ENCODE measurements around the gene CTIF. TPM values are rescaled to one million over a fixed set of nuclear protein-coding genes. Genes with fewer than 3 reads are reported as not detected.
A peak's percentile ranks its signal among the peaks of the same experiment; 100 is the strongest.

The CTIF gene
- polyA plus RNA-seq, 1 experiment = 40.2 TPM

DNA sequence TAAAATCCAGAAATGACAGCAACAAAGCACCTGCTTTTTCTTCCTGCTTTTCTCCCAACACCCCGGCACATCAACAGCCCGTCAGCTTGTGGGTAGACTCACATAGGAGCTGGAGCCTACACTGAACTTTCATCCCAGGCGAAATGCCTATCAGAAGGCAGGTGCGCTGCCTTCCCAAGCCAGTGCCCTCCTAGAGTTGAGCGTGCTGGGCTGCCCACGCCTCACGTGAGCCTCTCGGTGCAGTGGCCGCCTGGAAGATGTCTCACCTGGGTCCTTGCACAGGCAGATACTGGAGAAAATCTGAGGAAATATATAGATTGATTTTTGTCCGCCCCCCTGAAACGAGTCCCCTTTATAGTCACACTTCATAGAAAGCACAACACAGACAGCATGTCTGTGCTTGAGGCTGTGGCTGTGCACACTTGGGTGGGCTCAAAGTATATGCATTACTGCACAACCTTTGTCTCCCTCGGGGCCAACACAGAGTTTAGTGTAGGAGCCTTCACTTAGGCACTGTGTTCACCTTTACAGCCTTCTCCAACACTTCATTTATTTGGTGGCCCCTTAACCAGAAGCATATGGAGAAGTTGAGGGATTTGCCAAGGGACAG is 299.4 kb downstream of the CTIF start:
- DNase-seq (ENCODE audit: low read depth, low spot score) = no peak
- H3K27ac ChIP-seq (ENCODE audit: low read depth, low read length) = no peak overlapping the region
- POLR2A ChIA-PET = no interaction called here

GRCh38 chr18:48838921-48839818 is 300.3 kb downstream of the CTIF start:
- TF ChIP-seq, protein P1, sequence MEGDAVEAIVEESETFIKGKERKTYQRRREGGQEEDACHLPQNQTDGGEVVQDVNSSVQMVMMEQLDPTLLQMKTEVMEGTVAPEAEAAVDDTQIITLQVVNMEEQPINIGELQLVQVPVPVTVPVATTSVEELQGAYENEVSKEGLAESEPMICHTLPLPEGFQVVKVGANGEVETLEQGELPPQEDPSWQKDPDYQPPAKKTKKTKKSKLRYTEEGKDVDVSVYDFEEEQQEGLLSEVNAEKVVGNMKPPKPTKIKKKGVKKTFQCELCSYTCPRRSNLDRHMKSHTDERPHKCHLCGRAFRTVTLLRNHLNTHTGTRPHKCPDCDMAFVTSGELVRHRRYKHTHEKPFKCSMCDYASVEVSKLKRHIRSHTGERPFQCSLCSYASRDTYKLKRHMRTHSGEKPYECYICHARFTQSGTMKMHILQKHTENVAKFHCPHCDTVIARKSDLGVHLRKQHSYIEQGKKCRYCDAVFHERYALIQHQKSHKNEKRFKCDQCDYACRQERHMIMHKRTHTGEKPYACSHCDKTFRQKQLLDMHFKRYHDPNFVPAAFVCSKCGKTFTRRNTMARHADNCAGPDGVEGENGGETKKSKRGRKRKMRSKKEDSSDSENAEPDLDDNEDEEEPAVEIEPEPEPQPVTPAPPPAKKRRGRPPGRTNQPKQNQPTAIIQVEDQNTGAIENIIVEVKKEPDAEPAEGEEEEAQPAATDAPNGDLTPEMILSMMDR (IDR thresholded peaks at IDR 0.05; ENCODE audit: low read depth, low read length) = no peak
- ChIA-PET CTCF (no interaction called here), POLR2A (no interaction called here)
- Histone ChIP-seq H3K27me3 (ENCODE audit: control insufficient read depth, insufficient read depth, low read length) (no peaks in the 10 kb centered on the region), H3K9me3 (ENCODE audit: control insufficient read depth, insufficient read depth, low read length) (no peaks in the 10 kb centered on the region; the same call in 1 of the 2 replicates), H3K27ac (ENCODE audit: low read depth, low read length) (peak overlapping the region; percentile 65), H3K4me3 (ENCODE audit: low read depth, low read length) (no peak overlapping the region)
- no peak for DNase-seq (ENCODE audit: low read depth, low spot score)

More for the DNA sequence above, 299.4 kb downstream of the CTIF start:
- Histone ChIP-seq H3K9me3 (ENCODE audit: control insufficient read depth, insufficient read depth, low read length) (no peaks in the 10 kb centered on the region; the same call in 1 of the 2 replicates), H3K4me3 (ENCODE audit: low read depth, low read length) (no peak overlapping the region), H3K27me3 (ENCODE audit: control insufficient read depth, insufficient read depth, low read length) (no peaks in the 10 kb centered on the region)
- CTCF ChIA-PET = no interaction called here
- TF ChIP-seq, protein P1 (IDR thresholded peaks at IDR 0.05; ENCODE audit: low read depth, low read length) = no peak

DNA sequence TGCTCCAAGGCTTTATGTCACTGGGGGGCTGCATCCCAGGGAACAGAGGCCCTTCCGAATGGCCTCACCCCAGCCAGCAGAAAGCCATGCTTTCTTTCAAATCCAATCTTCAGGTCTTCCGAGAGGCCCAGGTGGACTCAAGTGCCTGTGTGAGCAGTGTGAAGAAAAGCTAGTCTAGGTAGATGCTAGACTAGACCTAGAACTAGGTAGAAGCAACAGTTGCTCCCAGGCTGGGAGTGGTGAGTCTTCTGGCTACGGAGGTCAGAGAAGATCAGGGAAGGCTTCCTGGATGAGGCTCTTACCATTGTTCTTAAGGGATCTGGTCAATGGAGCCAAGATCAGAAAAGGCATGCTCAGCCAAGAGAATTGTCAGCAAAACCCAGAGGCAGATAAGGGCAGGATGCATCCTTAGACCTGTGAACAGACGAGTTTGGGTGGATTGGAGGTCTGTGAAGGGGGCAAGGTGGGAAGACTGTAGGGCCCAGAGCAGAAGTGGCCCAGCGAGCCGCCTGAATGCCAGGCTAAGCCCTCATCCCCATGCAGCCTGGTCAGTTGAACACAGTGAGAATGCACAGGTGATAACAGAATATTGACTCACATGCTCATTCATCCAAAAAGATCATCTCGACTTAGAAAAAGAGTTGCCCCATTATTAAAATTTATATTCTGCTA is 301.1 kb downstream of the CTIF start:
- TF ChIP-seq, protein P1 (IDR thresholded peaks at IDR 0.05; ENCODE audit: low read depth, low read length) = no peak
- POLR2A ChIA-PET = no interaction called here
- H3K9me3 ChIP-seq (ENCODE audit: control insufficient read depth, insufficient read depth, low read length) = no peaks in the 10 kb centered on the region; the same call in 1 of the 2 replicates
- H3K27ac ChIP-seq (ENCODE audit: low read depth, low read length) = no peak overlapping the region
- no peak overlapping the region for H3K4me3 ChIP-seq (ENCODE audit: low read depth, low read length)
- CTCF ChIA-PET = no interaction called here
- no peak for DNase-seq (ENCODE audit: low read depth, low spot score)
- no peaks in the 10 kb centered on the region for H3K27me3 ChIP-seq (ENCODE audit: control insufficient read depth, insufficient read depth, low read length)

DNA sequence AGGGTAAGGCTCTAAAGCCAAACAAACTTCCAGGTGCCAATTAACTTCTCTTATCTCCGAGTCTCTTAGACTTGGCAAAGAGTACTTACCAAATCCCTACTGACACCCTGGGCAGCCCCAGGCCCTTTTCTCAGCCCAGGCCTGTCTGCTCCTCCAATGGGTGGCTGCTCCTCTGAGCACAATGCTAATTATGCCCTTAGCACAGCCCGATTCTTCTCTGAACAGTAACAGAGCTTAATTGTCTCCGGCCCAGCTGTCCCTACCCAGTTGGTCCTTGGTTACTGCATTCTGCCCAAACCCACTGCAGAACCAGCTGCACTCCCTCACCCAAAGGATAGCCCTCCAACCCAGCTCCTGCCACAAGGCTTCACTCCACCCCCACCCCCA is 301.7 kb downstream of the CTIF start:
- Histone ChIP-seq H3K27ac (ENCODE audit: low read depth, low read length) (no peak overlapping the region), H3K27me3 (ENCODE audit: control insufficient read depth, insufficient read depth, low read length) (no peaks in the 10 kb centered on the region), H3K4me3 (ENCODE audit: low read depth, low read length) (no peak overlapping the region), H3K9me3 (ENCODE audit: control insufficient read depth, insufficient read depth, low read length) (no peaks in the 10 kb centered on the region; the same call in 1 of the 2 replicates)
- ChIA-PET POLR2A (no interaction called here), CTCF (no interaction called here)
- TF ChIP-seq, protein P1 (IDR thresholded peaks at IDR 0.05; ENCODE audit: low read depth, low read length) = no peak
- no peak for DNase-seq (ENCODE audit: low read depth, low spot score)

Measured in AG04450 (cell line).